ENCODE data around the gene KDM2B. TPM values are rescaled to one million over a fixed set of nuclear protein-coding genes. Genes with fewer than 3 reads are reported as not detected.

Gene KDM2B
- total and polyA plus RNA-seq, 4 experiments from 2014 or later, result 7.7 to 101 (median 59.6) TPM

GRCh38 chr12:121579981-121580868 lies 598 bp downstream of the KDM2B start:
- ChIA-PET POLR2A (ENCODE audit: partially characterized antibody) (interaction anchor here (0.6 to 10.0 kb wide), 36 partner anchors 10 to 226 kb away, joined by 3 to 254 read pairs (median 6); partner anchors contain the start of genes MORN3, ORAI1, RHOF and RNF34), CTCF (ENCODE audit: partially characterized antibody) (interaction anchor here (0.7 to 9.4 kb wide), 13 partner anchors 10 to 214 kb away, joined by 3 to 107 read pairs (median 6); partner anchors contain the start of genes ORAI1 and RHOF)
- Mint-ChIP-seq H3K27me3 (no peaks in the 10 kb centered on the region), H3K4me3 (peak overlapping the region; percentile 95 to 99 (median 98)), H3K36me3 (peaks cover 7 to 30% of the 10 kb centered on the region in 2 donors), H3K4me1 (peaks cover 21 to 65% (median 44%) of the 10 kb centered on the region in 4 donors), H3K9me3 (peaks cover 0 to 2% (median 0%) of the 10 kb centered on the region in 8 donors), H3K27ac (peak overlapping the region; percentile 92 to 99 (median 98))
- Histone ChIP-seq H3K9me3 (ENCODE audit: control insufficient read depth in 1 of 2, low read length in 2 of 2) (no peaks in the 10 kb centered on the region), H3K27ac (ENCODE audit: low read depth, low read length) (peak overlapping the region; percentile 71), H3K4me3 (ENCODE audit: low read length in 2 of 2) (peak overlapping the region; percentile 63 to 87), H3K36me3 (ENCODE audit: insufficient read depth, low read length) (peaks cover 7% of the 10 kb centered on the region), H3K4me1 (ENCODE audit: insufficient read depth, low read length) (peaks cover 53% of the 10 kb centered on the region), H3K27me3 (ENCODE audit: insufficient read depth, low read length) (no peaks in the 10 kb centered on the region)
- intact Hi-C loops (cut with micrococcal nuclease), result loop anchor here (1.0 to 5.0 kb wide), 5 partner anchors 10 to 212 kb away; partner anchors contain the start of genes ORAI1 and RHOF
- DNase-seq, result peak; percentile 74 to 86 (median 77)

GRCh38 chr12:121579190-121579791 lies 1.5 kb downstream of the KDM2B start:
- H3K36me3 ChIP-seq (ENCODE audit: insufficient read depth, low read length), result peaks cover 16% of the 10 kb centered on the region
- peak overlapping the region; percentile 95 to 99 (median 98) for H3K4me3 Mint-ChIP-seq
- H3K36me3 Mint-ChIP-seq, result peaks cover 14 to 39% of the 10 kb centered on the region in 2 donors
- no peaks in the 10 kb centered on the region for H3K27me3 ChIP-seq (ENCODE audit: insufficient read depth, low read length)
- H3K4me3 ChIP-seq (ENCODE audit: low read length in 2 of 2), result peak overlapping the region; percentile 63 to 84
- intact Hi-C loops (cut with micrococcal nuclease), result loop anchor here (5.0 kb wide), 1 partner anchor 213 kb away; the partner anchor contains the start of gene RHOF
- peak; percentile 28 to 57 (median 32) for DNase-seq
- ChIA-PET CTCF (ENCODE audit: partially characterized antibody) (interaction anchor here (0.7 to 9.4 kb wide), 18 partner anchors 11 to 215 kb away, joined by 3 to 107 read pairs (median 4); partner anchors contain the start of genes ORAI1 and RHOF), POLR2A (ENCODE audit: partially characterized antibody) (interaction anchor here (0.6 to 10.0 kb wide), 38 partner anchors 9 to 227 kb away, joined by 3 to 254 read pairs (median 6); partner anchors contain the start of genes MORN3, ORAI1, RHOF and TMEM120B)
- H3K27ac ChIP-seq (ENCODE audit: low read depth, low read length), result peak overlapping the region; percentile 71
- peaks cover 0 to 2% (median 0%) of the 10 kb centered on the region in 8 donors for H3K9me3 Mint-ChIP-seq
- H3K4me1 ChIP-seq (ENCODE audit: insufficient read depth, low read length), result peaks cover 53% of the 10 kb centered on the region
- no peaks in the 10 kb centered on the region for H3K27me3 Mint-ChIP-seq
- H3K9me3 ChIP-seq (ENCODE audit: control insufficient read depth in 1 of 2, low read length in 2 of 2), result no peaks in the 10 kb centered on the region
- H3K27ac Mint-ChIP-seq, result peak overlapping the region; percentile 92 to 99 (median 98)
- H3K4me1 Mint-ChIP-seq, result peaks cover 23 to 68% (median 44%) of the 10 kb centered on the region in 4 donors

GRCh38 chr12:121578230-121579189 lies 2.3 kb downstream of the KDM2B start:
- peak in 4 of 5 donors; percentile 6 to 40 (median 16) for DNase-seq
- peaks cover 25 to 65% (median 41%) of the 10 kb centered on the region in 4 donors for H3K4me1 Mint-ChIP-seq
- peaks cover 20% of the 10 kb centered on the region for H3K36me3 ChIP-seq (ENCODE audit: insufficient read depth, low read length)
- no peaks in the 10 kb centered on the region for H3K27me3 Mint-ChIP-seq
- peaks cover 22 to 46% of the 10 kb centered on the region in 2 donors for H3K36me3 Mint-ChIP-seq
- no peaks in the 10 kb centered on the region for H3K9me3 ChIP-seq (ENCODE audit: control insufficient read depth in 1 of 2, low read length in 2 of 2)
- peak overlapping the region; percentile 71 for H3K27ac ChIP-seq (ENCODE audit: low read depth, low read length)
- peak overlapping the region; percentile 86 to 99 (median 98) for H3K4me3 Mint-ChIP-seq
- no peaks in the 10 kb centered on the region for H3K27me3 ChIP-seq (ENCODE audit: insufficient read depth, low read length)
- ChIA-PET POLR2A (ENCODE audit: partially characterized antibody) (interaction anchor here (0.7 to 10.0 kb wide), 30 partner anchors 8 to 223 kb away, joined by 3 to 254 read pairs (median 6); partner anchors contain the start of genes MORN3, ORAI1, RHOF and TMEM120B), CTCF (ENCODE audit: partially characterized antibody) (interaction anchor here (0.6 to 9.4 kb wide), 18 partner anchors 12 to 216 kb away, joined by 3 to 107 read pairs (median 4); partner anchors contain the start of genes ORAI1 and RHOF)
- peak overlapping the region in 6 of 7 donors; percentile 52 to 93 (median 78) for H3K27ac Mint-ChIP-seq
- intact Hi-C loops (cut with micrococcal nuclease), result loop anchor here (5.0 kb wide), 1 partner anchor 214 kb away; the partner anchor contains the start of gene RHOF
- H3K9me3 Mint-ChIP-seq, result peaks cover 0 to 2% (median 0%) of the 10 kb centered on the region in 8 donors
- H3K4me3 ChIP-seq (ENCODE audit: low read length in 2 of 2), result peak overlapping the region; percentile 63 to 84
- peaks cover 48% of the 10 kb centered on the region for H3K4me1 ChIP-seq (ENCODE audit: insufficient read depth, low read length)

- peak overlapping the region; percentile 46 to 76 (median 72) for H3K4me3 Mint-ChIP-seq
- Histone ChIP-seq H3K9me3 (ENCODE audit: control insufficient read depth in 1 of 2, low read length in 2 of 2) (no peaks in the 10 kb centered on the region), H3K4me1 (ENCODE audit: insufficient read depth, low read length) (peaks cover 40% of the 10 kb centered on the region), H3K27me3 (ENCODE audit: insufficient read depth, low read length) (no peaks in the 10 kb centered on the region), H3K27ac (ENCODE audit: low read depth, low read length) (peak overlapping the region; percentile 71), H3K36me3 (ENCODE audit: insufficient read depth, low read length) (peaks cover 20% of the 10 kb centered on the region), H3K4me3 (ENCODE audit: low read length in 2 of 2) (peak overlapping the region in 1 of 2 donors; percentile 63)
- peaks cover 0 to 2% (median 0%) of the 10 kb centered on the region in 8 donors for H3K9me3 Mint-ChIP-seq
- peaks cover 22 to 46% of the 10 kb centered on the region in 2 donors for H3K36me3 Mint-ChIP-seq
- no peak for DNase-seq
- no peaks in the 10 kb centered on the region for H3K27me3 Mint-ChIP-seq
- CTCF ChIA-PET (ENCODE audit: partially characterized antibody), result interaction anchor here (0.9 to 9.4 kb wide), 6 partner anchors 18 to 104 kb away, joined by 3 to 107 read pairs (median 9); partner anchors contain the start of gene ORAI1
- POLR2A ChIA-PET (ENCODE audit: partially characterized antibody), result interaction anchor here (0.6 to 10.0 kb wide), 13 partner anchors 8 to 224 kb away, joined by 3 to 254 read pairs (median 3); partner anchors contain the start of genes ORAI1 and TMEM120B
- H3K27ac Mint-ChIP-seq, result peak overlapping the region; percentile 65 to 90 (median 81)
- intact Hi-C loops (cut with micrococcal nuclease), result loop anchor here (5.0 kb wide), 1 partner anchor 215 kb away; the partner anchor contains the start of gene RHOF
- peaks cover 22 to 59% (median 36%) of the 10 kb centered on the region in 4 donors for H3K4me1 Mint-ChIP-seq
These were observed 3.2 kb downstream of the KDM2B start for GRCh38 chr12:121577443-121578180.

GRCh38 chr12:121576851-121577391 lies 3.9 kb downstream of the KDM2B start:
- Mint-ChIP-seq H3K4me1 (peaks cover 21 to 52% (median 33%) of the 10 kb centered on the region in 4 donors), H3K9me3 (peaks cover 0 to 2% (median 0%) of the 10 kb centered on the region in 8 donors), H3K27ac (peak overlapping the region; percentile 65 to 90 (median 81)), H3K27me3 (no peaks in the 10 kb centered on the region), H3K36me3 (peaks cover 28 to 51% of the 10 kb centered on the region in 2 donors), H3K4me3 (peak overlapping the region; percentile 46 to 76 (median 72))
- Histone ChIP-seq H3K36me3 (ENCODE audit: insufficient read depth, low read length) (peaks cover 20% of the 10 kb centered on the region), H3K4me1 (ENCODE audit: insufficient read depth, low read length) (peaks cover 33% of the 10 kb centered on the region), H3K9me3 (ENCODE audit: control insufficient read depth in 1 of 2, low read length in 2 of 2) (no peaks in the 10 kb centered on the region), H3K4me3 (ENCODE audit: low read length in 2 of 2) (no peak overlapping the region), H3K27me3 (ENCODE audit: insufficient read depth, low read length) (no peaks in the 10 kb centered on the region), H3K27ac (ENCODE audit: low read depth, low read length) (peak overlapping the region; percentile 71)
- intact Hi-C loops (cut with micrococcal nuclease), result loop anchor here (5.0 kb wide), 1 partner anchor 215 kb away; the partner anchor contains the start of gene RHOF
- DNase-seq, result no peak
- ChIA-PET POLR2A (ENCODE audit: partially characterized antibody) (interaction anchor here (0.6 to 10.0 kb wide), 9 partner anchors 9 to 225 kb away, joined by 3 to 254 read pairs (median 3); partner anchors contain the start of gene ORAI1), CTCF (ENCODE audit: partially characterized antibody) (interaction anchor here (1.0 to 9.4 kb wide), 6 partner anchors 14 to 95 kb away, joined by 3 to 107 read pairs (median 6); partner anchors contain the start of genes MORN3 and ORAI1)
